A673 (cell line): ENCODE results near the gene RGS16.

Experiments
- CTCF ChIP-seq: fragments of 300-800, 200-600 bp; sonication (generic); conservative IDR thresholded peaks from 2 replicates; pipeline ENCODE4 v1.5.1; 2017; ENCODE audit warnings: low read depth, mild to moderate bottlenecking, antibody characterized with exemption, low read length, moderate library complexity, mixed read lengths
- EZH2 ChIP-seq: fragments of 200-600 bp; sonication (generic); IDR thresholded peaks from 2 replicates; pipeline ENCODE4 v1.6.1; 2017; ENCODE audit warnings: borderline replicate concordance, low read depth, mild to moderate bottlenecking, mixed read lengths, antibody characterized with exemption, low read length; ENCODE audit not compliant: poor library complexity, severe bottlenecking

- no peak for TF ChIP-seq CTCF
- TF ChIP-seq EZH2 = no peak
Measured at GRCh38 chr1:182621906-182622305, 17.7 kb upstream of the RGS16 start.
